A549 treated with CORT108297 at 1 μM for 4 hours (cell line): ENCODE measurements around the gene SLFN14. TPM values are rescaled to one million over a fixed set of nuclear protein-coding genes. Genes with fewer than 3 reads are reported as not detected.

ENCODE experiments used
- total RNA-seq: library from RNA; stranded (reverse); fragments of 200-300 nt; extraction: Qiagen RNA extraction; gene quantifications from 5 replicates; pipeline ENCODE4 v1.2.3, GENCODE V29; 2022

SLFN14 gene
- not detected in 5 replicates for total RNA-seq

GRCh38 chr17:35560703-35561102, at the start of gene SLFN14:
SLFN14 (minus strand) TSS chr17:35560819; CDS start chr17:35558062, 2,757 bp downstream.

DNA sequence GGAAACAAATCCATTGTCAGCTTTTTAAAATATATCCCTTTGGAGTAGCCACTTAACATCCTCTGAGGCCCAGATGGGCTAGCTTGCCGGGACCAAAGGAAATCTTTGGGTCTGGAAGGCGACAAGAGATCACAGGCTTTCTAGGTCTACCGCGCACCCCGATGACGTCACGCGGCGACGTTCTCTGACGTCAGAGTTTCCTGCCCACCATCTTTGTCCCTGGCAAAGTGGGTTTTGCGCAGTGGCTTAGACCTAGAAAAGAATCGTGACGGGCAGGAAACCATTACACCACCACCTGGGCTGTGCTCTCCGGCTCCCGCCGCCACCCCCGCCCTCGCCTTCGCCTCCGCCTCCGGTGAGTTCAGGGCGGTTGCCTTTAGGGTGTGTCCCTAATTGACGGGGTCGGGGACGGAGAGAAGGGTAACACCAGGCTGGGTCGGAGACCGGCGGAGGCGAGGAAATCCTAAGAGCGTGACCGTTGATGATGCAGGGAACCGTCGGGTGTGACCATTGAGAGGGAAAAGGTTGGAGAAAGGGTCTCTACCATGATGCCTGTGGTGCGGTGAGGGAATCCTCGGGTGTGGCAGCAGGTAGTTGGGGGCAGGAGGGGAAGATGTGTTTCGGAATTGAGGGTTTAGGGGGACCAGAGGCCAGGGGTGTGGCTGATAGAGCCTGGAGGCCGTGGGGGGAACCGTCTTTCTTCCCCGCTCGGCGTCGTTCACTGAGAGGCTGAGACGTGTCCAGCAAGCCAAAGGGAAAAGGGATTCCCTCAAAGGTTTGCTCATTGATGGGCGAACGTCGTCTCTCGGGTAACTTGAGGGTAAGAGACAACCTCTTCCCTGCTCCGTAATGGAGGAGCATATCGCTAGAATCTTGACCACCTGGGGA, 26.7 kb upstream of the SLFN14 start, which contains the start of gene AP2B1:
TSS of gene AP2B1 (plus strand) at position 249 of the 888 bp plus-strand sequence. CDS start 6,709 bp downstream, outside the sequence.

GRCh38 chr17:35578197-35578928, 17.7 kb upstream of the SLFN14 start, which contains the start of gene PEX12:
PEX12 (minus strand) TSS chr17:35578571; CDS start chr17:35578021, 550 bp downstream.

GRCh38 chr17:35537601-35538141, 22.9 kb downstream of the SLFN14 start, which contains the start of gene SLFN12L:
SLFN12L (minus strand) TSS chr17:35537678; CDS start chr17:35522364, 15,314 bp downstream.

Other genes starting within 250 kb of the SLFN14 start
- 4.7 to 6.7 TPM (median 6.2 TPM) in 5 replicates for gene SLFN11, start 187.2 kb downstream of the SLFN14 start, total RNA-seq
- gene SLFN12, start 128.3 kb downstream of the SLFN14 start, total RNA-seq: 0.06 to 0.18 TPM (median 0.09 TPM) in 3 of 5 replicates, not detected in the others
- 3.5 to 6.0 TPM (median 4.0 TPM) in 5 replicates for gene SLFN13, start 112.1 kb downstream of the SLFN14 start, total RNA-seq
- 0.05 to 0.06 TPM in 2 of 5 replicates, not detected in the others for gene SLFN12L, start 23.1 kb downstream of the SLFN14 start, total RNA-seq
- gene PEX12, start 17.8 kb upstream of the SLFN14 start, total RNA-seq: 7.2 to 9.7 TPM (median 8.1 TPM) in 5 replicates
- 123 to 149 TPM (median 137 TPM) in 5 replicates for gene AP2B1, start 26.5 kb upstream of the SLFN14 start, total RNA-seq
- gene RASL10B, start 170.8 kb upstream of the SLFN14 start, total RNA-seq: 0.07 to 0.15 TPM (median 0.11 TPM) in 5 replicates
- gene GAS2L2, start 192.4 kb upstream of the SLFN14 start, total RNA-seq: 0.06 to 0.15 TPM (median 0.09 TPM) in 5 replicates
- gene C17orf50, start 200.1 kb upstream of the SLFN14 start, total RNA-seq: 0.24 to 0.49 TPM (median 0.27 TPM) in 5 replicates
- gene MMP28, start 234.8 kb upstream of the SLFN14 start, total RNA-seq: 4.2 to 9.7 TPM (median 6.5 TPM) in 5 replicates
- 201 to 225 TPM (median 205 TPM) in 5 replicates for gene TAF15, start 248.7 kb upstream of the SLFN14 start, total RNA-seq